Stimulated activated CD4-positive, alpha-beta T cell treated with anti-CD3 and anti-CD28 coated beads, Interleukin-4, amount 100 ng/mL, for 1 hour (primary cell): ENCODE data around the gene SCYL3.
"Not testable (repeated sequence)": the region's sequence is repeated elsewhere in the genome, so short reads cannot be mapped to it uniquely, and the experiment has no call there.

Source experiments
- DNase-seq: peaks from one replicate; pipeline ENCODE4 v3.0.0-alpha.2; 2020

SCYL3 gene

DNA sequence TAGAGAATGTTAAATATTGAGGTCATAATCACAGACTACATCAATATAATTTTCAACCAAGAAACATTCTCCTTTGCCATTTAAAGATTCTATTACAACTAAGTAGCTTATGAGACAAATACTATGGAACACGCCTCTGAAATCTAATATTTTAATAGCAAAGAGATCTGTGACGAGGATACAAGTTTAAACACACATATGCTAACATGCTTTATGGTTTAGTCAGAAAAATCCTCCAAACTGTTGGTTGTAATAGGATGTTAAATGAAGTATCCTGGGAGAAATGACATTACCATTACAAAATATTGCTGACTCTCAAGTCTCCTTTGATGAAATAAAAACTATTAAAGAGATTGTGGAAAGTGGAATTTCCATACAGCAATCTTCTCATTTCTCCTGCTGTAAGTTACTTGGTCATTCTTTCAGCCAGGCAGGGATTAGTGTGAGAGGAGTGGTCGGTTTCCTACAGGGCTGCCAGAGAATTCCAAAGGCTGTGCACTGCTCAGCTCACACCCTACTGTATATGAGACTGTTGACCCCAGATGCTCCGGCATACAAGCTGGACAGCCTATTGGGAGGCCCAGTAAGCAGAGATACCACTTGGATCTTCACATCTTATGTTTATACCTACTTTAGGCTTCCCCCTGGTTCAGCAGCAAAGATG lies 26.6 kb downstream of the SCYL3 start:
- DNase-seq = no peak

GRCh38 chr1:169866577-169866976 lies 27.1 kb downstream of the SCYL3 start:
- no peak for DNase-seq

GRCh38 chr1:169864531-169864930 lies 29.2 kb downstream of the SCYL3 start:
- not testable (repeated sequence) for DNase-seq

DNA sequence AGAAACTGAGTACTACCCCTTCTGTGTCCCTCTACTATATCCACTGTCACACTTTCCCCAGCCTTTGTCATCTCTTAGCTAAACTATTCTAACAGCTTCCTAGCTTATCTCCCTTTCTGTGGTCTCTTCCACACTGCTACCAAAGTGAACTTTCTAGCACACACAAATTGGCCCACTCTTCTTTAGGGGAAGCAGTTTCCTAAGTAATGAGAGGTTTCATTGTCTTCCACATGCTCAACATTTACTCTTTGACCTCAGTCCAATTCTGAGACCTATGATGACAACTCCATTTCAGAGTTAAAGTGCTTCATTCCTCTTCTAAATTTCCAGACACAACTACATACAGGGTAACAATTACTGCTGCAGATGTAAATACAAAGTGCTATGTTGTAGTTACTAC lies 32.9 kb downstream of the SCYL3 start:
- no peak for DNase-seq

GRCh38 chr1:169860187-169860586 lies 33.5 kb downstream of the SCYL3 start:
- no peak for DNase-seq

DNA sequence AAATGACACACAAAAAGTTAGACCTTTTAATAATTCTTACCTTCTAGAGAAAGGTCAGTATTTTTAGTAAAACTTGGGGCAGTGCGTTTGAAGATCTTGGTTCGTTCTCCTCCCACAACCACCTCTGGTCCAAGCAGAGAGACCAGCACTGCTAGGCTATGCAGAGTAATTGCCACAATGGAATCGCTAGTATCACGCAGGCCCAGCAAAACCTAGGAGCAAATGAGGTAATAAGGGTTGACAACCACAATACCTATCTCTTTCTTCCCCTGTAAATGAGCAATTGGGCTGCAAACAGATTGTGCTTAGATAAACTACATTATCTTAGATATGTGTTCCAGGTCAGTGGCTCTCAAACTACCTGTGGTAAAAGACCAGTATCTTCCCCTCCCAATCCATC lies 34.7 kb downstream of the SCYL3 start:
- no peak for DNase-seq

DNA sequence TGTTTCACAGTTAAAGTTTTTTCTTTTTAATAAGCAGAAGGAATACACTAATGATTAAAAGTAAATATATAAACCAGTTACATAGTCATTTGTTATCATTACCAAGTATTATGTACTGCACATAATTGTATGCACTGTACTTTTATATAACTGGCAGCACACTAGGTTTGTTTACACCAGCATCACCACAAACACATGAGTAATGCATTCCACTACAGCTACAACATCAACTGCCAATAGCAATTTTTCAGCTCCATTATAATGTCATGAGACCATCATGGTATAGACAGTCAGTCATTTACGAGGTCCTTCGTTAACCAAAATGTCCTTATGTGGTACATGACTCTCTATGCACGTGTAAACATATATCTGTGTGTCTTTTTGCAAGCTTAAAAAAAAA lies 35.2 kb downstream of the SCYL3 start:
- no peak for DNase-seq

DNA sequence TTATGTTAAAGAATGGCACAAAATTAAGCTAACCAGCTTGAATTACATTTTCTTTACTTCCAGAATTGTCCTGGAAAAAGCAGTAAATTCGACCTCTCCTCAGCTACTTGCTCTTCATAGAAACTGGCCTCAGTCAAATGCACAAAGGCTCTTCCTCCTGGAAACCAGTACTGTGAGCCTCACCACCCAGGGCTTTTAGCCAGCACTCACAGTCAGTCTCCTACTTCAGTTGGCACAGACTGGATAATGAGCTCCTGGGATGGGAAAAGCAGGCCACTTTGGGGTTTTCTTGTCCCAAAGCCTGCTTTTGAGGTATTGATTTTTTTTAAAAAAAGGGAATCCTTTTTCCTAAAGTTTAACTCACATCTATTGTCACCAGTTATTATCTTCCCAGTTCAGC lies 40.4 kb downstream of the SCYL3 start:
- DNase-seq = no peak

DNA sequence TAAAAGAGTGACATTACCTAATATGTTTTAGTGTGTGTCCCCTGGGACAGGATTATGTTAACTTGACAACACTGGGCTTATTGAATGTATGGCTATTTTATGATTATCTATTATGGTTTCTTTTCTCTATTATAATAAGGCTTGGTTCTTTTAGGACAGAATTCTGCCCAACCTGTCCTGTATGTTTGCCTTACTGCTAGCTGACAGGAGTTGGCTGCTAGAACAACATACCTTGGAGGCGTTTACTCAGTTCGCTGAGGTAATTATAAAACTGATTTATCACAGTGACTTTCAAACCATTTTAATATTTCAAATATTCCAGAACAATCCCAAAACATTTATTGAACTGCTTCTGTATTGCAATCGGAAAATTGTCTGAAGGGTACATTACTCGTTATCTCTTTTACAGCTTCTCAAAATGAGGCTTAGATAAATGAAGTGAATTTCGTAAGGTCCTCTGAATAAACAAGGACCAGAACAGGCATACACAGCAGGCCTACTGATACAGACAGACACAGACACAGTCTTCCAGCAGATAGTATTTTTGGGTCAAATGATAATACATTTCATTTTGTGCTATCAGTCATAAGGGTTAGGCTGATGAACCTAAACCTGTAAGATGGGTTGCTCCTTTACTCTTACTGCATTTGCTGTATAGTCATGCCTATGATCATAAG lies 44.2 kb downstream of the SCYL3 start:
- no peak for DNase-seq

GRCh38 chr1:169848456-169848855 lies 45.2 kb downstream of the SCYL3 start:
- no peak for DNase-seq

DNA sequence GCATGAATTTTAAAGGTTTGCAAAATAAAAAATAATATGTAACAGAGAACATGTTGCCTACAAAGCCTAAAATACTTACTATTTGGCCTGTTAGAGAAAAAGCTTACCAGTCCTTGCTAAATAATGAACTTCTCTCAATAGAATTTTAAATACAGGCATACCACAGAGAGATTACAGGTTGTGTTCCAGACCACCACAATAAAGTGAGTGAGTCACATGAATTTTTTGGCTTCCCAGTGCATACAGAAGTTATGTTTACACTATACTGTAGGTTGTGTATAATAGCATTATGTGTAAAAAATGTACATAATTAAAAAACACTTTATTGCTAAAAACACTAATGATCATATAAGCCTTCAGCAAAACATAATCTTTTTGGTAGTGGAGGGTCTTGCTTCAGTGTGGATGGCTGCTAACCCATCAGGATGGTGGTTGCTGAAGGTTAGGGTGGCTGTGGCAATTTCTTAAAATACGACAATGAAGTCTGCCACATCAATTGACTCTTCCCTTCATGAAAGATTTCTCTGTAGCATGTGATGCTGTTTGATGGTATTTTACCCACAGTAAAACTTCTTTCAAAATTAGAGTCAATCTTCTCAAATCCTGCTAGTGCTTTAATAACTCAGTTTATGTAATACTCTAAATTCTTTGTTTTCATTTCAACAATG lies 48.6 kb downstream of the SCYL3 start:
- no peak for DNase-seq

- DNase-seq = no peak
These were observed 54.8 kb downstream of the SCYL3 start for GRCh38 chr1:169838942-169839341.

GRCh38 chr1:169836198-169836597 lies 57.5 kb downstream of the SCYL3 start:
- no peak for DNase-seq

DNA sequence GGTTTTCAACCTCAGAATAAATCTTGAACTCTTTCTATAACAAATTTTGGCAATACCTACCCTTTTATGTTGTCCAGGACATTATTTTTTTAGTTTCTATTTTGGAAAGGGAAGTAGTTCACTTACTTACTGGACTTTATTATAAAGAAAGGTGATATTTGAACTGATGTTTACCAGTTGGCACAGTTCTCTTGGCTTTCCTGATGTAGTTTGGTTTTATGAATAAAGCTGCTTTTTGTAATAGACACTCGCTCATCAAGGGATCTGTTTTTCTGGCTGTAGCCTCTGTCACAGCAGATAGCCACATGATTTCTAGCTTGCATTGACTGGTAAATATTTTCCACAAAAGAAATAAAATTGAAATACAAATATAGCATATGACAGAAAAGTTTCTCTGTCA lies 58.0 kb downstream of the SCYL3 start:
- no peak for DNase-seq

- no peak for DNase-seq
These were observed 58.8 kb downstream of the SCYL3 start for GRCh38 chr1:169834869-169835268.

- no peak for DNase-seq
These were observed 60.4 kb downstream of the SCYL3 start for GRCh38 chr1:169833179-169833901.

- no peak for DNase-seq
These were observed 64.0 kb downstream of the SCYL3 start for GRCh38 chr1:169829671-169830070.

- no peak for DNase-seq
These were observed 69.5 kb downstream of the SCYL3 start for GRCh38 chr1:169824153-169824552.

- DNase-seq = no peak
These were observed 72.2 kb downstream of the SCYL3 start for GRCh38 chr1:169821500-169821899.

DNA sequence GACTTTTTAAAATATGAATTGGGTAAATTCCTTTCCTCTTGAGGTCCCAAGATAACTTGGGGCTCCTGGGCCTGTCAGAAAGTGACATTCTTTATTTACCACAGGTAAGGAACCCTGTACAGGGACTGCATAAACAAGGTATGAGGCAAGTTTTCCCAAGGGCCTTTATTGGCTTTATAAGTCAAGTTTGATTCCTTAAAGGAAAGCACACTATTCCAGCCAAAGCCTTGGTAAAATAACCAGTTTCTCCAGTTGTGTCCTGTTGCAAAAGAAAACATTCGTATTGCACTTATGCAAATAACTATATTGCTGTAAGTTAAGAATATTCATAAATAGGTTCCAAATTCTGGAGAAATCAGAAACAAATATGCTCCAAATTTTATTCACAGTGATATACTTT lies 77.1 kb downstream of the SCYL3 start:
- no peak for DNase-seq

DNA sequence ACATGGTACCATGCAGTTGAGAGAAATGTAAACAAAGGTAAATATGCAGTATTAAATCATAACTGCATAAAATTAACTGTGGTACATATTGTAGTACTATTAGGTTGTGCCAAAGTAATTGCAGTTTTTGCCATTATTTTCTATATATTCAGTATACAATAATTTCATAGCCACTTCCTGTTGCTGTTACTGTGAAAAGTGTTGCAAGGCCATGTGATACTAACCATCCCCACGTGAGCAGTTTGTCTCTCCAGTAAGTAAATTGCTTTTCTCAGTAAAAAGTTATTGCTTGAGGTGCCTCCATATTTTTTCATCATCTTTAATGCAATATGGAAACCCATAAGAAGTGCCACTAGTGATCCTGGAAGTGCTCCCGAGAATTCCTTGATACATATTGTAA lies 79.4 kb downstream of the SCYL3 start:
- no peak for DNase-seq

- DNase-seq = no peak
These were observed 81.6 kb downstream of the SCYL3 start for GRCh38 chr1:169812131-169812530.

DNA sequence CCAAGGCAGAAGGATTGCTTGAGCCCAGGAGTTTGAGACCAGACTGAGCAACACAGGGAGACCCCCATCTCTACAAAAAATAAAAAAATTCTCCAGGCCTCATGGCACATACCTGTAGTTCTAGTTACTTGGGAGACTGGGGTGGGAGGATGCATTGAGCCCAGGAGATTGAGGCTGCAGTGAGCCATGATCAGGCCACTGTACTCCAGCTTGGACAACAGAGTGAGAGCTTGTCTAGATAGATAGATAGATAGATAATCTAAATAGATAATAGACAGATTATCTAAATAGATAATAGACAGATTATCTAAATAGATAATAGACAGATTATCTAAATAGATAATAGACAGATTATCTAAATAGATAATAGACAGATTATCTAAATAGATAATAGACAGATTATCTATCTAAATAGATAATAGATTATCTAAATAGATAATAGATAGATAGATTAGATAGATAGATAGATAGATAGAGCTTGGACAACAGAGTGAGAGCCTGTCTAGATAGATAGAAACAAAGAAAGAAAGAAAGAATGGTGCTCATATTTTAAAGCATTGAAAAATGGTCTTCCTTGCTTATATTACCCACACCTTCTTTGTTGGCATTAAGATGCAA lies 82.2 kb downstream of the SCYL3 start:
- not testable (repeated sequence) for DNase-seq
